H4 (cell line): ENCODE measurements around the gene NUDT5. TPM values are rescaled to one million over a fixed set of nuclear protein-coding genes. Genes with fewer than 3 reads are reported as not detected.

Source experiments
- DNase-seq: peaks from one replicate; pipeline ENCODE4 v3.0.0-alpha.2; 2015; ENCODE audit warnings: low spot score
- total RNA-seq: library from RNA; depleted of rRNA; stranded (reverse); fragments of >200 nt; shearing (Covaris generic); gene quantifications from 2 replicates; pipeline ENCODE4 v1.2.3, GENCODE V29; 2014; rRNA removed

NUDT5 gene
- total RNA-seq, 1 experiment from 2014 or later = 107 TPM

DNA sequence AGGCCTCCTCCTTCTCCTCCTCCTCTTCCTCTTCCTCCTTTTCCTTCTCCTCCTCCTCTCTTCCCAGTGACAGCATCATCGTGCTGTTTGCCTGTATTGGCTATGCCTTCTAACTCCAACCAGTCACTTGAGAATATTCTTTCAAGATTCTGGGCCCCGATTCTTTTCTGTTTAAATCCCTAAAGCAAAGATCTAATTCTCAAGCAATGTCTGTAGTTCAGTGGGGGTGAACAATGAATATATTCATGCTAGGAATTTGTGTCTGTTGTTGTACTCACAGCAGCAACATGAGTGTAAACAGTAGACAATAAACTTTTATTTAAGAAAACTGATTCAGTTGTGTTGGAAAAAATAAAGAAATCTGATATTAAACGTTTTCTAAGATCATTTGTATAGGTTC is 30.7 kb downstream of the NUDT5 start:
- DNase-seq = no peak

DNA sequence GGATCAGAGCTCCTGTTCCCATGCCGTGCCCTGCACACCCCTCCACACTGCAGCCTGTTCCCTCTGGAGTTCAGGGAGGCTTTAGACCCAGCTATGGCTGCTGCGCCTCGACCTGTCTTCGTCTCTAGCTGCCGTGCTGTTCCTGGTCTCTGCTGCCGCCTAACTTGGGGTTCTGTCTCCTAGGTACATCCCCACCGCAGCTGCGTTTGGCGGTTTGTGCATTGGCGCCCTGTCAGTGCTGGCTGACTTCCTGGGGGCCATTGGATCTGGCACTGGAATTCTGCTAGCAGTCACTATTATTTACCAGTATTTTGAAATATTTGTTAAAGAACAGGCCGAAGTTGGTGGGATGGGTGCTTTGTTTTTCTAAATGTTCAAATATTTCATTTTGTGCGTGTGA is 31.6 kb downstream of the NUDT5 start:
- no peak for DNase-seq

DNA sequence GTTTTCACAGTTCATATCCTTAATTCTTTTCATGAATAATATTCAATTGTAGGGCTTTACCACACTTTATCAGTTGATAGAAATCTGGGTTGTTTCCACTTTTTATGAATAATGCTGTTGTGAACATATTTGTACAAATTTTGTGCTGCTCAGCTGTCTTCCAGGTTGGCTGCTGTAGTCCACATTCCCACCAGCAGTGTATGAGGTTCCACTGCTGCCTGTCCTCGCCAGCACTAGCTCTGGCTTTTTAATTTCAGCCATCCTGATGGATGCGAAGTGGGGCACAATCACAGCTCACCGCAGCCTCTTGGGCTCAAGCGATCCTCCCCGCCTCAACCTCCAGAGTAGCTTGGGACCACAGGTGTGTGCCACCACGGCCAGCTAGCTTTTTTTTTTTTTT is 32.8 kb downstream of the NUDT5 start:
- DNase-seq = no peak

DNA sequence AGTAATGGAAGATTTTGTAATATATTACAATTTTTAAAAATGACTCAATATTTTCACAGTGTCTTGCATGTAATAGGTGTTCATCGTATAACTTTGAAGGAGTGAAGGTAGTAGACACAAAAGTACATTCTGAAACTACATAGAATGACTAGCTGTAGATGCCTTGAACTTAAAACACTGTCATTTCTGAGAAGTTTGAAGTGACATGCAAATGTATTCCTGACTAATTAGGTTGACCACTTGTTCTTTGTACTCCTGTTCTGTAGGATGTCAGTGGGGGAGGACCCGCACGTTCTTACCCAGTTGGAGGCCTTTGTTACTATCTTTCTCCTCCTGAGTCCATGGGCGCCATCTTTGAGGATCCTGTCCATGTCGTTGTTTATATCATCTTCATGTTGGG is 35.0 kb downstream of the NUDT5 start:
- no peak for DNase-seq

DNA sequence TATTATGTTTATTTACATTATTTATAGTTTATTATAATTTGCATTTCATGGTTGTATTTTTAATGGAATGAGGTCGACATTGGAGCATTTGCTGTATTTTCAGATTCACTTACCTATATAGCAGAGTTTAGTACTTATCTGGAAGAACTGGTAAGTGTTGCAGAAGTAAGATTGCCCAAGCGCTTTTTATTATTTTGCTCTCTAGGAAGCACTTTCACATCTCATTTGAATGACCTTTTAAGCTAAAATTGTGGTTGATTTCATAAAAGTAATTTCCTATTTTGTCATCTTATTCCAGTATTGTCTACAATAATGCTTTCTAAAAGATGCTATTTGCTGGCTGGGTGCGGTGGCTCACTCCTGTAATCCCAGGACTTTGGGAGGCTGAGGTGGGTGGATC is 37.6 kb downstream of the NUDT5 start:
- no peak for DNase-seq

DNA sequence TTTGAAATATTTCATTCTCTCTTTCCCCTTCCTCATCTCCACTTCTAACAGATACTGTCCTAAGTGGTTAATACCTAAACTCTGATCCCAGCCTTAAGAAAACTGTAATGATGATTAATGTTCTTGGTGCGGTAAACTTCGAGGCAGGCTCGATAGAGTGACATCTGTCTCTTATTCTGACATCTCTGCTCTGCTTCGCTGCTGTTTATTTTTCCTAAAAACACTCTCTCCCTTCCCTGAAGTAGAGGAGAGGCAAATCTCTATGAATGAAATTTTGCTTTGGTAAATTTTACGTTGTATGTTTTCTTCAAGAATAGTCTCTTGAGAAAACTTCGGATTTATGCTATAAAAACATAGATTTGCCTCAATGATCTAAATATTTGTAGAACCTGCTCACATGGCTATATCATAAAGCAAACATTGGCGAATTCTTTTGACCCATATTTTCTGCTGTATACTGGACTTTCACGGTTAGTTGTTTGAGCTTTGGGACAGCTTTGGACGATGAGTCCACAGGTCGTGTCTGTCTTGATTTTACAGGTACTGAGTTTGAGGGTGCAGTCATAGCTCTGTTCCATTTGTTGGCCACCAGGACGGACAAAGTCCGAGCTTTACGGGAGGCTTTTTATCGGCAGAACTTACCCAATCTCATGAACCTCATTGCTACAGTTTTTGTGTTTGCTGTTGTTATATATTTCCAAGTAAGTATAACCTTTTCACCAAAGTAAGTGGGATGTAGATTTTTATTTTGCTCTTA is 39.1 kb downstream of the NUDT5 start:
- no peak for DNase-seq

DNA sequence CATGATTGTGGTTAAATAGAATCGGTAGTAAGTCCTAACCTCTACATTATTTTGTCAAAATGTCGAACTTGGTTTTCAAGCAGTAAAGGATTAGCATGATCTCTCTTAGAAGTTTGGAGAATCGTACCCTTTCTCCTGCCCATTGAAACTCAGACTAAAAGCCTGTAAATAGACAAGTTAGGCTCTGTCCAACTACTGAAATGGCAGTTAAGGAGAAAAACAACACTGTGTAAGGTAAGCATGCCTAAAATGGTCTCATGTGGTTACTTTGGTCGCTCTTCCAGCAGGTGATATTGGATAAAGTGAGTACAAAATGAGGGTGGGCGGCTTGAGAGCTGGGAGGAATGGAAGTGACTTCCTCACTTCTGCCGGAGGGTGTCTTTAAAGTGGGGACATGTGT is 41.2 kb downstream of the NUDT5 start:
- DNase-seq = no peak

DNA sequence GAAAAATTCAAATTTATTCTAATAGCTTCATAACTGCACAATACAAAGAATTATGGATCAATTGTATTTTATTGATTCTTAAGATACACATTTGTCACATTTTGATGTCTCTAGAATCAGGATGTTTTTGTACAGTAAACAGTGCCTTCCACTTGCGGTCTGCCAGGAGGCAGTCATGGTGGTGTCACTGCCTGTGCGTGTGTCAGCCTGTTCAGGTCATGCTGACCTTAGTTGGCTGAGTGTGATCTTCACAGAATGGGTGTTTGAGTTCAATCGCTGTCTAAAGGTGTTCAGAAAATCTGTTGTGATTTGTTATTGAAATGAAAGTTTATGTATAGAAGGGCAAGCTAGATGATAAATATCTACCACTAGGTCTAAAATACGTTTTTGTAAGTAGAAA is 45.5 kb downstream of the NUDT5 start:
- no peak for DNase-seq

DNA sequence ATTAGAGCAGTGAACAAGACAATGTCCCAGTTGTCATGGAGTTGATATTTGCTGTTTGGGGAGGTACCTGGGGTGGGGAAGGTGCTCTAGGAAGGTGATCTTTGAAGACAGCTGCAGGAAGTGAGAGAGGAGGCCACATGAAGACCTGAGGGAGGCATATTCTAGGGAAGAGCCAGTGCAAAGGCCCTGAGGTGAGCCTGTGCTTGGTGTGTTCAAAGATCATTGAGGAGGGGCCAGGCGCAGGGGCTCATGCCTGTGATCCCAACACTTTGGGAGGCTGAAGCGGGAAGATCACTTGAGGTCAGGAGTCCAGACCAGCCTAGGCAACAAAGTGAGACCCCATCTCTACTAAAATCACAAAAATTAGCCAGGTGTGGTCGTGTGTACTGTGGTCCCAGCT is 51.2 kb downstream of the NUDT5 start:
- no peak for DNase-seq

DNA sequence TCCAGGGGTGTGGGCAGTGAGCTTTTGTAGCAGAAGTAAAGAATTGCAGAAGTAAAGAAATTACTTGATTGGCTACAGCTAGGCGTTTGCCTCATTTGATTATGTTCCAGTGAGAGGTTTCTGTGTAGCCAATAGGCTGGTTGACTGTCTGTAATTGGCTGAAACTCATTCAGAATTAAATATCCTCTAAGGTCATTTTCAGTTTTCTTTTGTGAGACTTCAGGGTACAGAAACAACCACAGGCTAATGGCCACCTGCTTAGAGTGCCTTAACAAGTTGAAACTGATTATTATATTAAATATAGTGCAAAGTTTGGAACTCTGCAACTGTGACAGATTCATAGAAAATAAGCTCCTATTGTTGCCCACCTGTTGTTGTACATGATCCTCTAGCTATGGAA is 55.7 kb downstream of the NUDT5 start:
- no peak for DNase-seq

DNA sequence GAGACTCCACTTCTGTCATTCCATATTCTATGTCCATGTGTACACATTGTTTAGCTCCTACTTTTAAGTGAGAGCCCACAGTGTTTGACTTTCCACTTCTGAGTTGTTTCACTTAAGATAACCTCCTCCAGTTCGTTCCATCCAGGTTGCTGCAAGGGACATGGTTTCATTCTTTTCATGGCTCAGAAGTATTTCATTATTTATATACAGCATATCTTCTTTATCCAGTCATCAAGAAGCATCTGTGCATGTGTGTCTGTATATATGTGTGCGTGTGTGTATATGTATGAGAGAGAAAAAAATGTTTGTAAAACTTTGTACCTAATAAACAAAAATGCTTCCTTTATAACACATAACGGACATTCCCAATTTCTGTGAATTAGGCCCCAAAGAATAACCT is 60.1 kb downstream of the NUDT5 start:
- no peak for DNase-seq

DNA sequence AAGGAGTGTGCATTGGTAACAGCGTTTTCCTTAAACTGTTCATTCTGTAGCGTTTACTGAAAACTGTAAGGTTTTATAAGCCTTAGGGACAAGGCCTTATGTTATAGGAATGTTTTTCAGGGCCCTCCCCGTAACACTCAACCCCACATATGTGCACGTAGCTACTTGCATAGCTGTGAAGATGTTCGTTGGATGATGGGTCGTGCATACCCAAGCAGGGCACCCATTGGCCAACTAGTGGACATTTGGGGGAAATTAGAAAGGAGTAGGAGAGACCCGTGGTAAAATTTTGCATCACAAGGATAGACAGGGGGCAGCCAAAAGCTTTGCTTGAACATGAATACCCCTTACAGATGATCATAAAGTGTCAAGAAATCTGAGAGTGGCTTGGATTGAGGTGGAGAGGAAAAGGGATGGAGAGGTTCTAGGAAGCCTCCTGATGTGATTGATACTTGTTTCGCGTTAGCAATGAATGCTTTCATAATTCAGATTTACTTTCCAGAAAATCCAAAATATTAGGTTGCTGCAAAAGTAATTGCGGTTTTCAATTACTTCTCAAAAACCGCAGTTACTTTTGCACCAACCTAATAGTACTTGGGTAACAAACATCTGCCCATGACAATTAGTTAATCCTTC is 65.3 kb downstream of the NUDT5 start:
- DNase-seq = peak; percentile 45

DNA sequence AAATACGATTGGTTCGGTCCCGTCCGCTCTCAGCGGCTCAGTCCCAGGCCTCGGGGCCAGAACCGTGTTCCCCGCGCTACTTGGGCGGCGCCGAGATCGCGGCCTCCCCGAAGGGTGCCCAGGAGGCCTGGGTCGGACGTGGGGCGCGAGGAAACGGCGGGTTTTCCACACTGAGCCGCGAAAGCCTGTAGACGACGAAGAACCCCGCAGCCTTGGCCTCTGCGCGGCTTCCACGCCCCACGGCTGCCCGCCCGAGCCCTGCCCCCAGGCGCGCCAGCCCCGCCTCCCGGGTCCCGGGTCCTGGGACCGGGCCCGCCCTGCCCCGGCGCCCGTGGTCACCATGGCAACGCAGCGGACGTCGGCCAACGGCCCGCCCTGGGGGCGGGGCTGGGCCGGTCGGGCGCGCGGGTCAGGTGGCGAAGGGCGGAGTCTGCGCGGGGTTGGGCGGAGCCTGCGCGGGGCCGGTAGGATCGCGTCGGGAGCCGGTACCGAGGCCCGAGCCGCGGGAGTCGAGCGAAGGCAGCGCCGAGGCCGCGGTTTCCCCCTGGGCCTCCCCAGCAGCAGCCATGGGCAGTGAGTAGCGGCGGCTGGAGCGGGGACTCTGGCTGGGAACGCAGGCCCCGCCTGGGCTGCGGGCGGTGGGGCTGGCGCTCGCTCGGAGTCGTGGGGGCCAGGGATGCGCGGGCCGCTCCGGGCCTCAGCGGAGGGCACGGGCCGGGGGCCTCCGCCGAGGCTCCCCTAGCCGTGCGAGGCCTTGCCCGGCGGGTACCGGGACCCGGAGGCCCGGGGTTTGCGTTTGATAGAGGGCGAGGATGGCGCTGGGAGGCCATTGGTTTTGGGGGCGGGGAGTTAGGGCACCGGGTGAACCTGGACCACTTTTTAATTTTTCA is 66.2 kb downstream of the NUDT5 start, which contains the start of gene SEC61A2:
TSS of gene SEC61A2 (plus strand) at position 456 of the 890 bp plus-strand sequence. CDS start at position 567, 111 bp downstream.
- DNase-seq = peak; percentile 58

DNA sequence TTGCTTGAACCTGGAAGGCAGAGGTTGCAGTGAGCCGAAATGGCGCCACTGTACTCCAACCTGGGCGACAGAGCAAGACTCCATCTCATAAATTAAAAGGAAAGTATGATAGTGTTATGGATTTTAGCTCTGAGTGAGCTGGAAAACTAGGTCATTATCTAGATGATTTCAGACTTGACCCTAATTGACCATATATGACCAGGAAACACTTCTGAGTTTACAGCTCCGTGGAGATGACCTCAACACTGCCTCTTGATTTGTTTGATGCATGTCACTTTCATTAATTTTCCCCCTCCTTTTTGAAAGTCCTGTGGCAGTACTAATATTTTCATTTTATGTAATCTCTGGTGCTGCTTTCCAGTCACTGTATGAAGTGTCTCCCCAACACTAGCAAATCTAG is 74.0 kb downstream of the NUDT5 start:
- DNase-seq = no peak

Other genes with a start within 250 kb of the NUDT5 start
- 5.9 and 6.7 TPM in 2 replicates for gene UPF2, start 153.1 kb downstream of the NUDT5 start, total RNA-seq
- 7.8 and 8.3 TPM in 2 replicates for gene DHTKD1, start 126.9 kb downstream of the NUDT5 start, total RNA-seq
- gene SEC61A2, start 66.2 kb downstream of the NUDT5 start, total RNA-seq = 5.1 TPM in 2 replicates
- 89.4 and 125 TPM in 2 replicates for gene CDC123, start 297 bp upstream of the NUDT5 start, total RNA-seq
- gene CAMK1D, start 153.7 kb upstream of the NUDT5 start, total RNA-seq = 1.0 and 2.3 TPM in 2 replicates